Astrocyte of the spinal cord (primary cell): ENCODE results near the gene ERMP1.

Experiments used
- DNase-seq: peaks from one replicate; pipeline ENCODE4 v3.0.0; 2011; ENCODE audit warnings: low read depth, low spot score
- H3K4me3 ChIP-seq: 2 replicates; pipeline ENCODE4 v1.5.1; 2011; ENCODE audit warnings: low read depth, mild to moderate bottlenecking, low read length, moderate library complexity
- in situ Hi-C: cut with HindIII; loops from 2 replicates; pipeline ENCODE4 v1.10.0; 2017; ENCODE audit warnings: low sequenced_read_pairs
- TF ChIP-seq, protein P1 (sequence below): IDR thresholded peaks from 2 replicates; pipeline ENCODE4 v1.5.1; 2012; ENCODE audit warnings: low read depth, mild to moderate bottlenecking, low read length, inconsistent platforms

Gene ERMP1

GRCh38 chr9:5873439-5873838 lies 40.5 kb upstream of the ERMP1 start:
- no peak overlapping the region for H3K4me3 ChIP-seq
- TF ChIP-seq, protein P1, sequence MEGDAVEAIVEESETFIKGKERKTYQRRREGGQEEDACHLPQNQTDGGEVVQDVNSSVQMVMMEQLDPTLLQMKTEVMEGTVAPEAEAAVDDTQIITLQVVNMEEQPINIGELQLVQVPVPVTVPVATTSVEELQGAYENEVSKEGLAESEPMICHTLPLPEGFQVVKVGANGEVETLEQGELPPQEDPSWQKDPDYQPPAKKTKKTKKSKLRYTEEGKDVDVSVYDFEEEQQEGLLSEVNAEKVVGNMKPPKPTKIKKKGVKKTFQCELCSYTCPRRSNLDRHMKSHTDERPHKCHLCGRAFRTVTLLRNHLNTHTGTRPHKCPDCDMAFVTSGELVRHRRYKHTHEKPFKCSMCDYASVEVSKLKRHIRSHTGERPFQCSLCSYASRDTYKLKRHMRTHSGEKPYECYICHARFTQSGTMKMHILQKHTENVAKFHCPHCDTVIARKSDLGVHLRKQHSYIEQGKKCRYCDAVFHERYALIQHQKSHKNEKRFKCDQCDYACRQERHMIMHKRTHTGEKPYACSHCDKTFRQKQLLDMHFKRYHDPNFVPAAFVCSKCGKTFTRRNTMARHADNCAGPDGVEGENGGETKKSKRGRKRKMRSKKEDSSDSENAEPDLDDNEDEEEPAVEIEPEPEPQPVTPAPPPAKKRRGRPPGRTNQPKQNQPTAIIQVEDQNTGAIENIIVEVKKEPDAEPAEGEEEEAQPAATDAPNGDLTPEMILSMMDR: no peak
- in situ Hi-C loops: no loop called here
- DNase-seq: no peak

GRCh38 chr9:5872511-5872910 lies 39.6 kb upstream of the ERMP1 start:
- in situ Hi-C loops: no loop called here
- H3K4me3 ChIP-seq: no peak overlapping the region
- DNase-seq: no peak
- TF ChIP-seq, protein P1: no peak

GRCh38 chr9:5871785-5872184 lies 38.9 kb upstream of the ERMP1 start:
- no peak for DNase-seq
- in situ Hi-C loops: no loop called here
- H3K4me3 ChIP-seq: no peak overlapping the region
- TF ChIP-seq, protein P1: no peak

- no peak for DNase-seq
- TF ChIP-seq, protein P1: no peak
- in situ Hi-C loops: no loop called here
- no peak overlapping the region for H3K4me3 ChIP-seq
Observed at GRCh38 chr9:5870691-5871090, 37.8 kb upstream of the ERMP1 start.

DNA sequence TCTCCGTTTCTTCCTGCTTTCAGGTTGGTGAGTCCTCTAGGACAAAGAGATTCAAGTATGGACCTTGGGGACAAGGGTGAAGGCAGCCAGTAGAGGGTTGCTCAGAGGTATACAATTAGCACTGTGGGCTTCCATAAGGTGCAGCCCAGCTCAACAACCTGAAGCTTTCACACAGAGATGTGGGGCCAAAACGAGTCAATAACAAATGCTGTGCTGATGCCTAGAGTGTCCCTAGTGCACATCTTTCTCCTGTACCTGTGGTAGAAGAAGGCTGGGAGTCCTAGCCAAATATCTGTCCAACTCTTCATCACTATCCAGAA lies 37.1 kb upstream of the ERMP1 start:
- DNase-seq: no peak
- H3K4me3 ChIP-seq: no peak overlapping the region
- in situ Hi-C loops: no loop called here
- TF ChIP-seq, protein P1: no peak

DNA sequence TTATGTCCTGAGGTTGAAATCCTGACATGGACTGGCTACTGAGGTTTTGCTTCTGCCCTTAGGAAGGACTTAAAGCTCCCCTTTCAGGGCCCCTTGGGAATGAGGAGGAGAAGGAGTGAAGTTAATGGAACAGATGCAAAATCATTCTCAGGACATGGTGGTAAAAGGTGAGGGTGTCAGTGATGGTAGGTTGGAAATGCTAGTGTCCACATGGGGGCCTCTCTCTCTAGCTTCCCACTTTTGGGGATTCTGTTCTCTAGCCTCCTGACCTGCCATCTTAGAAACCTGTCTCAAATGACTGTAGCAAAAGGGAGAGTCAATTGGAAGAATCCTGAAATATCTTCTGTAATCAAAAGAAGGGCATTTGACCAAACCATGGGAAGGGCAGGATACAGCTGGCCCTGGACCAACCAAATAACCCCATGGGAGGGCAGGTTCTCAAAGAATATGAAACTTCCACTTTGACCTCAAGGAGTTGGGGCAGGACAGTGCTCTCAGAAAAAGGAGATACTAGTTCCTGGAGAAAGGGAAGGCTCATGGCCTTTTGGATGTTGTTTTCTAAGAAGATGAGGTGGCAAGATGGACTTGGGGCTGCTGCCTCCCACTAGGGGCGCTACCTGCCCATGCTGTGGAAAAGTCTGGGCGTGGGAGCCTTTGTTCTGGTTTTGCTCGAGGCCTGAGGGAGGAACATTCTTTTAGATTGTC lies 36.5 kb upstream of the ERMP1 start:
- in situ Hi-C loops: no loop called here
- TF ChIP-seq, protein P1: peak; percentile 40
- DNase-seq: no peak
- no peak overlapping the region for H3K4me3 ChIP-seq
